H1 (cell line): Measurements from ENCODE around the gene HDHD5.

Experiments
- CTCF ChIP-seq, 3 experiments: IDR thresholded peaks; 1 replicate in 2 of 3; 2 replicates in 1 of 3; pipeline versions ENCODE4 v1.5.1 to v1.6.1; 2011; ENCODE audit warnings: low read length in 3 of 3, mild to moderate bottlenecking in 3 of 3, inconsistent platforms in 2 of 3, low read depth in 1 of 3, moderate library complexity in 1 of 3; ENCODE audit not compliant: insufficient read depth in 1 of 3; ENCODE audit errors: control extremely low read depth in 1 of 3
- EGR1 ChIP-seq: IDR thresholded peaks from 2 replicates; pipeline ENCODE4 v1.6.1; 2011; ENCODE audit warnings: low read depth, low read length, borderline replicate concordance
- EP300 ChIP-seq, 2 experiments: IDR thresholded peaks; 1 replicate in 1 of 2; 2 replicates in 1 of 2; pipeline ENCODE4 v1.6.1; 2011 to 2012; ENCODE audit warnings: low read depth in 2 of 2, low read length in 2 of 2, mild to moderate bottlenecking in 2 of 2, borderline replicate concordance in 1 of 2, inconsistent platforms in 1 of 2, moderate library complexity in 1 of 2
- POLR2A ChIP-seq, 2 experiments: IDR thresholded peaks; 1 replicate in 1 of 2; 2 replicates in 1 of 2; pipeline ENCODE4 v1.6.1; 2011; ENCODE audit warnings: low read depth in 2 of 2, low read length in 2 of 2, mild to moderate bottlenecking in 2 of 2; ENCODE audit errors: control extremely low read depth in 1 of 2
- SIN3A ChIP-seq, 2 experiments: IDR thresholded peaks in 1 of 2; conservative IDR thresholded peaks in 1 of 2; 2 replicates each; pipeline ENCODE4 v1.6.1; 2011 to 2012; ENCODE audit warnings: low read length in 2 of 2, improper control_type of control experiment in 1 of 2, low read depth in 1 of 2, mild to moderate bottlenecking in 1 of 2

DNA sequence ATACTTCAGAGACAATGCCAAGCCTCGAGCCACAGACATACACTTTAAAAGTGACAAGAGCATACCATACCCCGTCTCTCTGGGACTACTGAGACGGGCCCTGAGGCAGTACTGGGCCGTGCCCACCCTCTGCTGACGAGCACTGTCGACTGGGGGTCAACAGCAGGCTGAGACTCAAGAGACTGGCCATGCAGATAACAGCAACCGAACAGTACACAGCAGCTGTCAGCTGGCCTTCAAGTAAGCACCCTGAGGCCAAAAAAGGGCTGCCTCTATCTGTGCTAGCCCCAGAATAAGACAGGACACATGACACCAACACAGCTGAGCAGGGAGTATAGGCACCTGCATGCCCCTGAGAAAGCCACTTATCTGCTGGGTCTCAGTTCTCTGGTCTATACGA is 19.1 kb downstream of the HDHD5 start:
- no peak for TF ChIP-seq POLR2A (IDR thresholded peaks at IDR 0.05; ENCODE audit: control extremely low read depth in 1 of 2, low read depth in 2 of 2, low read length in 2 of 2)
- no peak for TF ChIP-seq SIN3A (conservative IDR thresholded peaks at IDR 0.05 in 1 of 2, IDR thresholded peaks at IDR 0.05 in 1 of 2; ENCODE audit: low read depth in 1 of 2, low read length in 2 of 2)
- TF ChIP-seq EP300 (IDR thresholded peaks at IDR 0.05; ENCODE audit: borderline replicate concordance in 1 of 2, low read depth in 2 of 2, low read length in 2 of 2): no peak
- TF ChIP-seq CTCF (IDR thresholded peaks at IDR 0.05; ENCODE audit: control extremely low read depth in 1 of 3, insufficient read depth in 1 of 3, low read depth in 1 of 3, low read length in 3 of 3): no peak
- TF ChIP-seq EGR1: no peak
